A172 (cell line): ENCODE data around the gene CANT1. TPM values are rescaled to one million over a fixed set of nuclear protein-coding genes. Genes with fewer than 3 reads are reported as not detected.

Experiments
- DNase-seq: peaks from one replicate; pipeline ENCODE4 v3.0.0-alpha.2; 2015; ENCODE audit warnings: low spot score
- total RNA-seq: library from RNA; depleted of rRNA; stranded (reverse); fragments of >200 nt; shearing (Covaris generic); gene quantifications from 2 replicates; pipeline ENCODE4 v1.2.3, GENCODE V29; 2014

The CANT1 gene
- total RNA-seq, 1 experiment from 2014 or later = 81.4 TPM

- DNase-seq = no peak
These were observed 13.7 kb downstream of the CANT1 start for GRCh38 chr17:78995761-78996451.

- DNase-seq = no peak
These were observed 14.4 kb downstream of the CANT1 start for GRCh38 chr17:78995022-78995760.

DNA sequence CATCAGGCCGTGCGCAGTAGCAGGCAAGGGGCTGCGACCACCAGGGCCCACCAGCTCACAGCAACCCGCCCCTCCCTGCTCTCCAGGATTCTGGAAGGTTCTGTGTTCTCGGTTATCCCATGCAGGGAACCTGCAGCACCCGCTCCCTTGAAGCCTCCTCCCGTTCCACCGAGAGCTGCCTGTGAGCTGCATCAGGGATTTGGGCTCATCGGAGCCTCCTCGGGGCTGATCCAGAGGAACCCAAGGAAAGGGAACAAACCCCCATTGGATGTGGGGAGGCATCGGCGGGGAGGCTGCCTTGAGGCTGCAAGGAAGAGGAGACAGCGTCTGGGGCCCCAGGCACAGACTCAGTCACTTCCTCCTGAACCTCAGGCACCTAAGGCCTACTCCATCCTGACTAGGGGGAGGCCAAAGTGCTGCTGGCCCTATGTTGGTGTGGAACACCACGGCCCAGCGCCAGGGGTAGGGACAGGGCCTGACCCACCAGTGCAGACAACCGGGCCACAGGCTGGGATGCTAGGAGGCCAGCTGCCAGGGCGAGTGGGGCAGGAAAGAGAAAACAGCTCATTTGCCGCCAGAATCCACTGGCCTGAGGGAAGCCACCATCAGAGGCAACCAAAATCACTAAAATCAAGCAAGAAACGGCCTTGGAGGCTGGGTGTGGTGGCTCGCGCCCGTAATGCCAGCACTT is 15.4 kb downstream of the CANT1 start:
- no peak for DNase-seq

DNA sequence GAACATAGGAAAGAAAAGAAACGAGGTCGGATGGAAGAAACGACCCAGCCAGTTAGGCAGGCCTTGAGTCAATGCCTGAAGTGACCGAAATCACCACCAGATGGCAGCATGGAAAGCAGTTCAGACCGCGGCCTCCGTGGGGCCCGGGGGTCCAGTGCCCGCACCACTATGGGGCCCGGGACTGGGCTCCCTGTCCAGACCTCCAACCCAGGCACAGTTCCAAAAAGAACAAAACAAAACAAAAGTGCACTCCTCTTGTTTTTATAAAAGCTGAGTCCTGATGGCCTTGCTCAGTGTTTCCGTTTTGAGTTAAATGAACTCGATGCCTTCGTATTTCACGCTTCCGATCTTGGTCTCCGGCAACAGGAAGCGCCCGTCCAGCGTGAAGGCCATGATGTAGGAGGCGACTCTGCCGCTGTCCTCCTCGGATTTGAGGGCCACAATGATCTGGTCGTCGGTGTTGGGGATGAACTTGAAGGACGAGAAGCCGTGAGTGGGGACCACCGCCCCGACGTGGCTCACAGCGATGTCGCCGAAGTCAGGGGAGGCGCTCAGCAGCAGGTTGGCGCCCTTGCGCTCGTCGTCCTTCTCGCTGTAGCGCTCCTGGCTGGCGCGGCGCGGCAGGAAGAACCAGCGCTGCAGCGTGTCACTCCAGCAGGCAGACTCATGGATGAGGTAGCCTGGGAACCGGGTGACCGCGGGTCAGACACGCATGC is 16.2 kb downstream of the CANT1 start:
- DNase-seq = peak; percentile 32

DNA sequence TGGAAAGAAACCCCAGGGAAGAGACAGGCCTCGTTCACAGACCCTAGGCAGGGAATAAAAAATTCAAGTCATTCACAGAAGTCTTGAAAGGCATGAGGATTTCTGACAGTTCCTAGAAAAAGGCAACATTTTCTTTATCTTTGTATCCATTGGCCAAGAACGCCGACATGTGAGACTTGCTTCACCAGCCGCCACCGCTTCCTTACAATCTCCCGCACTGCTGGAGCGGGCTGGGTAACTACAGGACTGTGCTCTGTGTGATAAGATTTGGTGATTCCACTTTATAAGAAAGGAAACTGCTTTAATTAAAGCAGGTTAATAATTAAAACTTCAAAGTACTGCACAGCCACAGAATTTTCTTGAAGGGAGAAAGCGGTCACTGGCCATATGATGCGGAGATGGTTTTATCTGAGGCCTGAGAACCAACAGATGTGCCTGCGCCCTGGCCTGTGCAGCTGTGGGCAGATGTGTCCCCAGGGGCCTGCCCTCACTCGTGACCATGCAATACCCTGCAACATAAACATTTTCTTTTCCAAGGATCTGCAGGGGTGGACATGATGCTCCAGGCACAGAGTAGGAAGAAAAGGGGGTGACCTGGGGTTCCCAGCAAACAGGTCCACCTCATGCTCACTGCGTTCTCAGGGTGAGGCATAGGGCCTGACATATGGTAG is 16.9 kb downstream of the CANT1 start:
- no peak for DNase-seq

GRCh38 chr17:78991906-78992532 is 17.5 kb downstream of the CANT1 start:
- DNase-seq = no peak

GRCh38 chr17:78991017-78991738 is 18.4 kb downstream of the CANT1 start:
- DNase-seq = no peak

GRCh38 chr17:78990349-78991016 is 19.1 kb downstream of the CANT1 start:
- DNase-seq = no peak

- peak; percentile 22 for DNase-seq
These were observed 21.4 kb downstream of the CANT1 start for GRCh38 chr17:78988152-78988551.

DNA sequence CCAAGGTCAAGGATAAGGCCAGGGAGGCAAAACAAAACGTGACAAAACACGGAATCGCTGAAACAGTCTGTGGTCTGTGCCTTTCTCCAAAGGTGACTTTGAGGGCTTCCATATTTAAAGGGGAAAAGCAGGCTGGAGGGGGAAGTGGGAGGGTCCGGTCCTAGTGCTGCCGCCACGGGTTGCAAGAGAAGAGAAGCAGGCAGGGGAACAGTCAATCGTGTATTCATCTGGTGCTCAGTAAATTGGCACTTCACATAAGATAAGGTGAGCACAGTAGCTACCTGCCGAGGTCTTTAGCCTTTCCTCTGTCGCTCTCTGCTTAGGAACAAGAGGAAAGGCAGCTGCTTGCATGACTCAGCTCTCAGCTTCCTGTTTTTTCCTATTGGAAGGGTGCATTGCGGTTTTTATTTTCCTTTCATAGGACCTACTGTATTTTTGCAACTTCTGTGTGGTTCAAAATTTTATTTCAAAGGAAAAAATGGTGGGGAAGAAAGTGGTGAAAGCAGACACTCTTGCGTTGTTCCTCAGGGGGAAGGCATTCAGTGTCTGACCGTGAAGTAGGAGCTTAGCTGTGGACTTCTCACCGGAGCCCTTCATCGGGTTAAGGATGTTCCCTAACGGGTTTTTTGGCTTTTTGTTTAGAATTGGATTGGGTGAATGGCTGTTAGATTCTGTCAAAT is 22.8 kb downstream of the CANT1 start:
- DNase-seq = peak; percentile 85

- peak; percentile 49 for DNase-seq
These were observed 23.4 kb downstream of the CANT1 start for GRCh38 chr17:78986048-78986648.

GRCh38 chr17:78985395-78985794 is 24.2 kb downstream of the CANT1 start:
- no peak for DNase-seq

GRCh38 chr17:78981010-78981888 is 28.3 kb downstream of the CANT1 start:
- DNase-seq = no peak

DNA sequence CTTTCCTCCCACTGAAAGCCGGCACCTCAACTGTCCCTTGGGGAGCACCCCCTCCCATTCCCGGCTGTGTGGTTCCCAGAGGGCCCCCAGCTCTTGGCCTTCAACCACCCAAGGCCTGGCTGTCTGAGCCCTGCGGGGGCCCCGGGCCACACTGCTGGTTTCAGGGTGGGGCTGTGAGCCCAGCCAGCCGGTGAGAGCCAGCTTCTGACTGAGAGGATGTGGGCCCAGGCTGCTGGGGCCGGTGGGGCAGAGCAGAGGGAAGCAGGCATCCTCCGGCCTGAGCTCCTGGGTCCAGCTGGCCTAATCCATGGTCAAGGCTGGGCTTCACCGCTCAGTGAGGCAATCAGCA is 29.0 kb downstream of the CANT1 start:
- DNase-seq = no peak

- peak; percentile 93 for DNase-seq
These were observed 29.6 kb downstream of the CANT1 start, which contains the start of gene LGALS3BP for GRCh38 chr17:78979780-78980623. LGALS3BP (minus strand) TSS chr17:78979923; CDS start chr17:78977191, 2,732 bp downstream.
